H54 (cell line): ENCODE measurements around the gene NLRX1.
"Not testable (repeated sequence)": the region's sequence is repeated elsewhere in the genome, so short reads cannot be mapped to it uniquely, and the experiment has no call there.

Experiments used
- DNase-seq: peaks from one replicate; pipeline ENCODE4 v3.0.0; 2011; ENCODE audit warnings: low spot score, mixed read lengths; ENCODE audit not compliant: insufficient read length
- FAIRE-seq: peaks from 3 replicates; lab custom pipeline; 2011; peaks lifted over from hg19 to GRCh38; lab: Jason Lieb, UNC
- POLR2A ChIP-seq: IDR thresholded peaks from 2 replicates; pipeline ENCODE4 v1.6.1; 2011; ENCODE audit warnings: low read depth, mild to moderate bottlenecking, low read length

NLRX1 gene

GRCh38 chr11:119202554-119202953 is 34.0 kb downstream of the NLRX1 start:
- no peak for TF ChIP-seq POLR2A
- FAIRE-seq: no peak
- no peak for DNase-seq

GRCh38 chr11:119204066-119204465 is 35.5 kb downstream of the NLRX1 start:
- DNase-seq (no peak), FAIRE-seq (no peak)
- no peak for TF ChIP-seq POLR2A

GRCh38 chr11:119205080-119205479 is 36.6 kb downstream of the NLRX1 start:
- FAIRE-seq (no peak), DNase-seq (no peak)
- TF ChIP-seq POLR2A: no peak

GRCh38 chr11:119205574-119206510 is 37.3 kb downstream of the NLRX1 start, which contains the start of gene CBL:
CBL (plus strand) TSS chr11:119206339; CDS start chr11:119206418, 79 bp downstream.
- peak; percentile 71 for DNase-seq

GRCh38 chr11:119206511-119207414 is 38.2 kb downstream of the NLRX1 start:
- DNase-seq: peak; percentile 28
- TF ChIP-seq POLR2A: no peak
- FAIRE-seq: peak; percentile 43

More at GRCh38 chr11:119205574-119206510, 37.3 kb downstream of the NLRX1 start, which contains the start of gene CBL:
- no peak for TF ChIP-seq POLR2A
- no peak for FAIRE-seq

GRCh38 chr11:119207415-119207960 is 39.0 kb downstream of the NLRX1 start:
- FAIRE-seq (no peak), DNase-seq (no peak)
- TF ChIP-seq POLR2A: no peak

GRCh38 chr11:119209186-119209585 is 40.7 kb downstream of the NLRX1 start:
- no peak for TF ChIP-seq POLR2A
- FAIRE-seq (no peak), DNase-seq (no peak)

- FAIRE-seq (no peak), DNase-seq (no peak)
- TF ChIP-seq POLR2A: no peak
Measured at GRCh38 chr11:119210050-119210449, 41.5 kb downstream of the NLRX1 start.

GRCh38 chr11:119218141-119218878 is 49.8 kb downstream of the NLRX1 start:
- peak; percentile 98 for FAIRE-seq
- no peak for TF ChIP-seq POLR2A
- peak; percentile 56 for DNase-seq

GRCh38 chr11:119222308-119222707 is 53.8 kb downstream of the NLRX1 start:
- DNase-seq (no peak), FAIRE-seq (no peak)

GRCh38 chr11:119222891-119223290 is 54.4 kb downstream of the NLRX1 start:
- no peak for TF ChIP-seq POLR2A
- DNase-seq (no peak), FAIRE-seq (no peak)

More at GRCh38 chr11:119222308-119222707, 53.8 kb downstream of the NLRX1 start:
- no peak for TF ChIP-seq POLR2A

GRCh38 chr11:119223856-119224255 is 55.3 kb downstream of the NLRX1 start:
- no peak for TF ChIP-seq POLR2A
- DNase-seq: no peak
- FAIRE-seq: no peak

GRCh38 chr11:119228535-119229287 is 60.2 kb downstream of the NLRX1 start:
- not testable (repeated sequence) for DNase-seq, FAIRE-seq
